Kidney (tissue), 14 donors: ENCODE measurements around the gene ZNF595. TPM values are rescaled to one million over a fixed set of nuclear protein-coding genes. Genes with fewer than 3 reads are reported as not detected.

Source experiments
- DNase-seq, 5 donors: peaks; one replicate each; pipeline ENCODE4 v3.0.0-alpha.2; 2013 to 2020
- FAIRE-seq: peaks from 2 replicates; lab custom pipeline; 2012; peaks lifted over from hg19 to GRCh38; lab: Jason Lieb, UNC
- H3K27ac ChIP-seq, 2 donors: one replicate each; pipeline ENCODE4 v1.7.0; 2013; ENCODE audit warnings: low read depth in 2 of 2, low read length in 2 of 2, inconsistent platforms in 1 of 2
- H3K27me3 ChIP-seq: one replicate; pipeline ENCODE4 v1.7.1; 2013; ENCODE audit warnings: low read length, inconsistent platforms; ENCODE audit not compliant: control insufficient read depth, insufficient read depth
- H3K36me3 ChIP-seq, 3 donors: one replicate each; pipeline versions ENCODE4 v1.7.0 to v1.7.1; 2013; ENCODE audit warnings: low read length in 3 of 3, control low read depth in 1 of 3, inconsistent platforms in 1 of 3; ENCODE audit not compliant: insufficient read depth in 3 of 3, control insufficient read depth in 2 of 3
- H3K4me1 ChIP-seq, 3 donors: one replicate each; pipeline versions ENCODE4 v1.7.0 to v1.7.1; 2013; ENCODE audit warnings: low read length in 3 of 3, inconsistent platforms in 1 of 3, low read depth in 1 of 3; ENCODE audit not compliant: control insufficient read depth in 2 of 3, insufficient read depth in 2 of 3
- H3K4me3 ChIP-seq, 3 donors: one replicate each; pipeline versions ENCODE4 v1.7.0 to v1.8.1; 2013; ENCODE audit warnings: low read length in 3 of 3, control low read depth in 1 of 3, inconsistent platforms in 1 of 3
- H3K9ac ChIP-seq, 3 donors: one replicate each; pipeline versions ENCODE4 v1.7.0 to v1.7.1; 2013; ENCODE audit warnings: low read length in 3 of 3, control low read depth in 1 of 3, inconsistent platforms in 1 of 3
- H3K9me3 ChIP-seq, 3 donors: one replicate each; pipeline versions ENCODE4 v1.7.0 to v1.7.1; 2013; ENCODE audit warnings: low read length in 3 of 3, control low read depth in 1 of 3, inconsistent platforms in 1 of 3; ENCODE audit not compliant: control insufficient read depth in 2 of 3, insufficient read depth in 1 of 3
- intact Hi-C: fragments of 100-400 bp; cut with DNase I; formaldehyde crosslinking; loops from one replicate; pipeline ENCODE4 v1.11.1; 2022
- polyA plus RNA-seq: library from polyadenylated mRNA; stranded (reverse); fragments of 350-450 nt; fragmentation: Illumina TruSeq; extraction: RNeasy Lipid Tissue Mini Kit (QIAGEN cat#74804); gene quantifications from one replicate; pipeline ENCODE4 v1.2.3, GENCODE V29; 2014; ENCODE audit warnings: low read depth, low replicate concordance; ENCODE audit not compliant: insufficient read depth
- total RNA-seq: library from RNA; stranded (reverse); fragmentation: NEBNext Ultra II Directional; extraction: Animal tissue kit (Norgen Biotek cat#: 25700); gene quantifications from one replicate; pipeline ENCODE4 v1.2.1, GENCODE V29; 2021
- TF ChIP-seq, protein P1 (sequence below): IDR thresholded peaks from 3 replicates; pipeline ENCODE4 v1.5.1; 2012; ENCODE audit warnings: mild to moderate bottlenecking, moderate library complexity, borderline replicate concordance; ENCODE audit not compliant: insufficient read depth; ENCODE audit errors: extremely low read depth
- donor health status: control.
- donor health status: control.
- donor health status: control.
- donor health status: control.
- donor health status: control.
- donor health status: DM: yes; HTN: yes; CAD: no.
- donor health status: Normal renal cell carcinoma (clear cell type).

Gene ZNF595
- total and polyA plus RNA-seq, 2 donors from 2014 or later, result 6.0 to 18.3 TPM

DNA sequence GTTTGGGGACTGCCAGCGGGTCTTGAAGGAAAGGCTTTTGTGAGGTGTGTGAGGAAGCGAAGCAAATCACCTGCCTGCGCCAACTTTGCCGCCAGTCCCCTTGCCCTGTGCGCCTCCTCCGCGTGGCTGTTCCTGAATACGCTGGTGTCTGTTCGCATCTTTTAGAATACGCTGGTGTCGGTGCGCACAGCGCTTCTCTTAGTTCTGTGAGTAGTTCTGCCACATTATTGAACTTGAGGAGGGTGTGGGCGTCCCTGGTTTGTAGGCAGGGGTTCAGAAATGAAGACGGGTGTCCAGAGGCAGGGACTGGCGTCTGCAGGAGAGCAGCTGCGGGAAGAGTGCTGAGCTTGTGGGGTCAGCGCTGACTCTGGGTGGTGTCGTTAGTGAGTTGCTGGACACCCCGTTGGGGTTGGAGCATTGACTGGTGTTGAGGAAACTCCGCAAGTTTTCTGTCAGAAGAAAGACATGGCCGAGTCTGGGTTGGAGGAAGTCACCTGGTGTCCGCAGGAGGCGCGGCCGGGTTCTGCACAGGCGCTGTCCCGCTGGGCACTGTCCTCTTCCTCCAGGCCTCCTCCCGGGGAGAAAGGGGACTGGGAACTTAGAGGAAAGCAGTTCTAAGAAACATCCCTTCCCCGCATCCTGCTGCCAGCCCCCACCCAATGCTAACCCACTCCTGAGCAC lies 72.1 kb downstream of the ZNF595 start:
- intact Hi-C loops, result no loop called here
- H3K4me1 ChIP-seq, result peaks cover 0 to 12% (median 6%) of the 10 kb centered on the region in 3 donors
- peak overlapping the region; percentile 52 to 88 for H3K27ac ChIP-seq
- peak overlapping the region; percentile 8 to 94 (median 83) for H3K9ac ChIP-seq
- H3K27me3 ChIP-seq, result no peaks in the 10 kb centered on the region
- TF ChIP-seq, protein P1, sequence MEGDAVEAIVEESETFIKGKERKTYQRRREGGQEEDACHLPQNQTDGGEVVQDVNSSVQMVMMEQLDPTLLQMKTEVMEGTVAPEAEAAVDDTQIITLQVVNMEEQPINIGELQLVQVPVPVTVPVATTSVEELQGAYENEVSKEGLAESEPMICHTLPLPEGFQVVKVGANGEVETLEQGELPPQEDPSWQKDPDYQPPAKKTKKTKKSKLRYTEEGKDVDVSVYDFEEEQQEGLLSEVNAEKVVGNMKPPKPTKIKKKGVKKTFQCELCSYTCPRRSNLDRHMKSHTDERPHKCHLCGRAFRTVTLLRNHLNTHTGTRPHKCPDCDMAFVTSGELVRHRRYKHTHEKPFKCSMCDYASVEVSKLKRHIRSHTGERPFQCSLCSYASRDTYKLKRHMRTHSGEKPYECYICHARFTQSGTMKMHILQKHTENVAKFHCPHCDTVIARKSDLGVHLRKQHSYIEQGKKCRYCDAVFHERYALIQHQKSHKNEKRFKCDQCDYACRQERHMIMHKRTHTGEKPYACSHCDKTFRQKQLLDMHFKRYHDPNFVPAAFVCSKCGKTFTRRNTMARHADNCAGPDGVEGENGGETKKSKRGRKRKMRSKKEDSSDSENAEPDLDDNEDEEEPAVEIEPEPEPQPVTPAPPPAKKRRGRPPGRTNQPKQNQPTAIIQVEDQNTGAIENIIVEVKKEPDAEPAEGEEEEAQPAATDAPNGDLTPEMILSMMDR, result peak; percentile 10
- H3K36me3 ChIP-seq, result peaks cover 0 to 14% (median 0%) of the 10 kb centered on the region in 3 donors
- DNase-seq (peak; percentile 44 to 81 (median 56)), FAIRE-seq (no peak)
- no peaks in the 10 kb centered on the region for H3K9me3 ChIP-seq
- H3K4me3 ChIP-seq, result peak overlapping the region; percentile 65 to 97 (median 95)

DNA sequence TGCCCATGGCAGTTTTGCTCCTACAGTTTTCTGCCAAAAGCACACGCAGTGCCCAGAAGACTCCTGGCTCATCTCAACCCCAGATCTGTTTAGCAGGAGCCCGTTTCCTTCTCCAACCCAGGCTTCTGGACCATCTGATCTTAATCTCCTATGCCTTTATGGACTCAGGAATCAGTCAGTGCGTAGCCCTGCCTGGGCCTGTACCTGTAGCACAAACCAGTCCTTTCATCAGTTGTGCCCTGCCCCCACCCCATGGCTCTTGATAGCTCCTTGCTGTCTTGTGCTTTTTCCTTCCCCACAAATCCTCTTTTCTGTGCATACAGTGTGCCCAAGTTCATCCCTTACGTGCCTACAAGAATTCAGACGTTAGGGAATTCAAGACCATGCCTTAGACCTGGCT lies 72.7 kb downstream of the ZNF595 start:
- Histone ChIP-seq H3K36me3 (peaks cover 0 to 14% (median 0%) of the 10 kb centered on the region in 3 donors), H3K27ac (peak overlapping the region in 1 of 2 donors; percentile 33), H3K27me3 (no peaks in the 10 kb centered on the region), H3K4me3 (peak overlapping the region; percentile 65 to 97 (median 95)), H3K4me1 (peaks cover 0 to 12% (median 6%) of the 10 kb centered on the region in 3 donors), H3K9me3 (no peaks in the 10 kb centered on the region), H3K9ac (peak overlapping the region in 2 of 3 donors; percentile 8 to 76)
- TF ChIP-seq, protein P1, result no peak
- FAIRE-seq (no peak), DNase-seq (no peak)
- intact Hi-C loops, result no loop called here

DNA sequence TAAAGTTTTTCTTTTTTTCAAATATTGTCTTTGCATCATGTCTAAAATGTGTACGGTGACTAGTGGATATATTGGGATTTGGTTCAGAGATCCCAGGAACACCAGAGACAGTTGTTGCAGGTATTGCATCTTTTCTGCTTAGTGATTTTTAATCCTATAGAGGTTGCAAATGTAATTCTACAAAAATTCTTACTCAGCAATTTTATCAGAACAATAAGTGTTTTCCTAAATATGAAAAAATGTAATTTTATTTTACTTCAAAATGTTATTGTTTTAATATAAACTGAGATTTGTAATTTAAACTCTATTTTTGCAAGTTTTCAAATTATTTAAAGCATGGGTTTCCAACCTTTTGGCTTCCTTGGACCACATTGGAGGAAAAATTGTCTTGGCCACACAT lies 79.4 kb downstream of the ZNF595 start:
- TF ChIP-seq, protein P1, result no peak
- H3K36me3 ChIP-seq, result peaks cover 6 to 27% (median 22%) of the 10 kb centered on the region in 3 donors
- no peak for FAIRE-seq
- no peaks in the 10 kb centered on the region for H3K27me3 ChIP-seq
- no peak overlapping the region for H3K9ac ChIP-seq
- intact Hi-C loops, result no loop called here
- no peak overlapping the region for H3K27ac ChIP-seq
- H3K4me3 ChIP-seq, result no peak overlapping the region
- peaks cover 0 to 10% (median 0%) of the 10 kb centered on the region in 3 donors for H3K9me3 ChIP-seq
- DNase-seq, result no peak
- H3K4me1 ChIP-seq, result no peaks in the 10 kb centered on the region

Other genes starting within 250 kb of the ZNF595 start
- gene ZNF718, start 71.2 kb downstream of the ZNF595 start, total RNA-seq, result 10.3 TPM
- gene ZNF718, start 71.2 kb downstream of the ZNF595 start, polyA plus RNA-seq, result 1.7 TPM